SK-N-SH treated with all-trans-retinoic acid at 6 μM for 48 hours (cell line): ENCODE measurements around the gene STAB2.

Experiments
- ATAC-seq: fragments of 200-7000 bp; cut with Tn5 transposase; 3 replicates; pipeline ENCODE4 v1.9.1; 2020; ENCODE audit warnings: mild to moderate bottlenecking, moderate library complexity
- ARNTL ChIP-seq: fragments of 450-650 bp; formaldehyde crosslinking; IDR thresholded peaks from 2 replicates; pipeline ENCODE4 v1.5.0; 2020; ENCODE audit warnings: low read depth, mild to moderate bottlenecking, moderate library complexity, borderline replicate concordance
- BACH2 ChIP-seq: fragments of 250-450 bp; sonication (Bioruptor Pico); IDR thresholded peaks from 2 replicates; pipeline ENCODE4 v1.9.0; 2021; ENCODE audit warnings: mild to moderate bottlenecking, borderline replicate concordance
- CREB5 ChIP-seq: fragments of 250-450 bp; sonication (Bioruptor Pico); IDR thresholded peaks from 2 replicates; pipeline ENCODE4 v1.5.1; 2020; ENCODE audit warnings: low read depth, mild to moderate bottlenecking, moderate library complexity
- CSDC2 ChIP-seq: fragments of 250-450 bp; sonication (Bioruptor Pico); IDR thresholded peaks from 2 replicates; pipeline ENCODE4 v1.5.0; 2020; ENCODE audit warnings: mild to moderate bottlenecking, moderate library complexity
- CSRNP3 ChIP-seq: fragments of 250-450 bp; sonication (Bioruptor Pico); IDR thresholded peaks from 2 replicates; pipeline ENCODE4 v1.5.1; 2021; ENCODE audit warnings: mild to moderate bottlenecking, moderate library complexity
- ESRRG ChIP-seq: fragments of 250-450 bp; sonication (Bioruptor Pico); IDR thresholded peaks from 2 replicates; pipeline ENCODE4 v1.6.1; 2021; ENCODE audit warnings: mild to moderate bottlenecking
- GLIS3 ChIP-seq: fragments of 250-450 bp; sonication (Bioruptor Pico); IDR thresholded peaks from 2 replicates; pipeline ENCODE4 v1.5.0; 2020; ENCODE audit warnings: mild to moderate bottlenecking, moderate library complexity
- ISL1 ChIP-seq: fragments of 250-450 bp; sonication (Bioruptor Pico); IDR thresholded peaks from 2 replicates; pipeline ENCODE4 v2.1.2; 2022; ENCODE audit warnings: mild to moderate bottlenecking, moderate library complexity
- OSR1 ChIP-seq: fragments of 250-450 bp; sonication (Bioruptor Pico); IDR thresholded peaks from 2 replicates; pipeline ENCODE4 v1.8.0; 2022; ENCODE audit warnings: moderate library complexity, mild to moderate bottlenecking, inconsistent platforms
- POU6F1 ChIP-seq: fragments of 250-450 bp; sonication (Bioruptor Pico); IDR thresholded peaks from 2 replicates; pipeline ENCODE4 v1.8.0; 2021; ENCODE audit warnings: low read depth, mild to moderate bottlenecking, moderate library complexity, borderline replicate concordance
- PPARA ChIP-seq: fragments of 250-450 bp; sonication (Bioruptor Pico); IDR thresholded peaks from 2 replicates; pipeline ENCODE4 v1.5.0; 2020; ENCODE audit warnings: mild to moderate bottlenecking, borderline replicate concordance
- RARB ChIP-seq: fragments of 250-450 bp; sonication (Bioruptor Pico); IDR thresholded peaks from 2 replicates; pipeline ENCODE4 v1.8.0; 2021; ENCODE audit warnings: mild to moderate bottlenecking, moderate library complexity
- SNAI2 ChIP-seq: fragments of 250-450 bp; sonication (Bioruptor Pico); IDR thresholded peaks from 2 replicates; pipeline ENCODE4 v1.5.0; 2020; ENCODE audit warnings: mild to moderate bottlenecking, moderate library complexity
- TCF4 ChIP-seq: fragments of 250-450 bp; sonication (Bioruptor Pico); IDR thresholded peaks from 2 replicates; pipeline ENCODE4 v1.8.0; 2021; ENCODE audit warnings: mild to moderate bottlenecking, moderate library complexity, borderline replicate concordance
- TOX ChIP-seq: fragments of 250-450 bp; sonication (Bioruptor Pico); IDR thresholded peaks from 2 replicates; pipeline ENCODE4 v1.8.0; 2021; ENCODE audit warnings: mild to moderate bottlenecking, moderate library complexity, borderline replicate concordance
- ZC3H10 ChIP-seq: fragments of 250-450 bp; sonication (Bioruptor Pico); IDR thresholded peaks from 2 replicates; pipeline ENCODE4 v1.5.1; 2021; ENCODE audit warnings: mild to moderate bottlenecking, moderate library complexity
- ZFP3 ChIP-seq: fragments of 250-450 bp; sonication (Bioruptor Pico); IDR thresholded peaks from 2 replicates; pipeline ENCODE4 v1.5.0; 2020; ENCODE audit warnings: mild to moderate bottlenecking, moderate library complexity
- ZFP30 ChIP-seq: fragments of 450-650 bp; formaldehyde crosslinking; IDR thresholded peaks from 2 replicates; pipeline ENCODE4 v1.5.0; 2022; ENCODE audit warnings: mild to moderate bottlenecking, moderate library complexity
- ZNF565 ChIP-seq: fragments of 450-650 bp; formaldehyde crosslinking; conservative IDR thresholded peaks from 2 replicates; pipeline ENCODE4 v1.5.0; 2020; ENCODE audit warnings: low read depth, mild to moderate bottlenecking, moderate library complexity
- ZNF70 ChIP-seq: fragments of 450-650 bp; formaldehyde crosslinking; IDR thresholded peaks from 2 replicates; pipeline ENCODE4 v1.5.0; 2020; ENCODE audit warnings: mild to moderate bottlenecking, moderate library complexity
- ZNF8 ChIP-seq: fragments of 450-650 bp; formaldehyde crosslinking; IDR thresholded peaks from 2 replicates; pipeline ENCODE4 v1.5.0; 2020; ENCODE audit warnings: mild to moderate bottlenecking, moderate library complexity
- TF ChIP-seq, protein P1 (sequence below): fragments of 250-450 bp; sonication (Bioruptor Pico); IDR thresholded peaks from 2 replicates; pipeline ENCODE4 v1.8.0; 2020; ENCODE audit warnings: mild to moderate bottlenecking, moderate library complexity, borderline replicate concordance
- TF ChIP-seq, protein P2 (sequence below): fragments of 250-450 bp; sonication (Bioruptor Pico); IDR thresholded peaks from 2 replicates; pipeline ENCODE4 v1.5.0; 2020; ENCODE audit warnings: mild to moderate bottlenecking, moderate library complexity

The STAB2 gene

DNA sequence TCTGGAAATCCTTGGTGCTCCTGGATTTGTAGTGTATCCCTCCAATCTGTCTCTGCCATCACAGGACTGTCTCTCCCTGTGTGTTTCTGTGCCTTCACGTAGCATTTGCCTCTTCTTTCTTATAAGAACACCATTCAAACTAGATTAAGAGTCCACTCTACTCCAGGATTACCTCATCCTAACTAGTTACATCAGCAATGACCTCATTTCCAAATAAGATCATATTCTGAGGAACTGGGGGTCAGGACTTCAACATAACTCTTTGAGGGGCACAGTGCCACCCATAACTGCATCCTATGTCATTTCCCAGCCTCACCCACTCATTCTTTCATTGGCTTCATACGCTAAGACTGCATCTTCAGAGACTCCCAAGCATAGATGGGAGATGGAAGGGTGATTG is 147.8 kb downstream of the STAB2 start:
- TF ChIP-seq TCF4 (CRISPR knock-in tag) (no peak), OSR1 (CRISPR knock-in tag) (no peak), ZNF70 (CRISPR knock-in tag) (no peak), ESRRG (CRISPR knock-in tag) (no peak), GLIS3 (no peak), POU6F1 (CRISPR knock-in tag) (no peak), CSDC2 (CRISPR knock-in tag) (no peak), CREB5 (CRISPR knock-in tag) (no peak), ZFP3 (CRISPR knock-in tag) (no peak), ARNTL (CRISPR knock-in tag) (no peak), ZC3H10 (no peak), PPARA (CRISPR knock-in tag) (no peak), ZNF565 (no peak)
- TF ChIP-seq, protein P1, sequence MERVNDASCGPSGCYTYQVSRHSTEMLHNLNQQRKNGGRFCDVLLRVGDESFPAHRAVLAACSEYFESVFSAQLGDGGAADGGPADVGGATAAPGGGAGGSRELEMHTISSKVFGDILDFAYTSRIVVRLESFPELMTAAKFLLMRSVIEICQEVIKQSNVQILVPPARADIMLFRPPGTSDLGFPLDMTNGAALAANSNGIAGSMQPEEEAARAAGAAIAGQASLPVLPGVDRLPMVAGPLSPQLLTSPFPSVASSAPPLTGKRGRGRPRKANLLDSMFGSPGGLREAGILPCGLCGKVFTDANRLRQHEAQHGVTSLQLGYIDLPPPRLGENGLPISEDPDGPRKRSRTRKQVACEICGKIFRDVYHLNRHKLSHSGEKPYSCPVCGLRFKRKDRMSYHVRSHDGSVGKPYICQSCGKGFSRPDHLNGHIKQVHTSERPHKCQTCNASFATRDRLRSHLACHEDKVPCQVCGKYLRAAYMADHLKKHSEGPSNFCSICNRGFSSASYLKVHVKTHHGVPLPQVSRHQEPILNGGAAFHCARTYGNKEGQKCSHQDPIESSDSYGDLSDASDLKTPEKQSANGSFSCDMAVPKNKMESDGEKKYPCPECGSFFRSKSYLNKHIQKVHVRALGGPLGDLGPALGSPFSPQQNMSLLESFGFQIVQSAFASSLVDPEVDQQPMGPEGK (CRISPR knock-in tag), result no peak
- no peak for ATAC-seq

DNA sequence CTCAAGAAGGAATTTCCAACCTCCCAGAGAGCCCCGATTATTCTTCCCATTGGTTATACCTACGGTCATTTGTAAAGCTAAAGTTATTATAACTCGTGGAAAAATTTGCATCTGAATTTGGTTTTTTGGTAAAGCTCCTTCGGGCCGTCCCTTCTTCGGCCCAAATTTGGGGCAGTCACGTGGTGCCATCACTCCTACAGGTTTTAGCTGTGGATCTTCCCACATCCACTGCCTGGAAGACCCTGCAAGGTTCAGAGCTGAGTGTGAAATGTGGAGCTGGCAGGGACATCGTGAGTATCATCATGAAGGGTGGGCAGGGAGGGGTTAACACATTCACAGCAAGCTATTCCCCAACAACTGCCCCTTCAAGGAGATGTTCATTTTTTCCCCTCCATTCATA is 148.2 kb downstream of the STAB2 start:
- no peak for ATAC-seq
- TF ChIP-seq ISL1 (CRISPR knock-in tag) (no peak), BACH2 (no peak), ZFP3 (CRISPR knock-in tag) (no peak), GLIS3 (no peak), TOX (CRISPR knock-in tag) (no peak), ZFP30 (CRISPR knock-in tag) (no peak), CSRNP3 (CRISPR knock-in tag) (no peak), SNAI2 (CRISPR knock-in tag) (no peak), ZNF70 (CRISPR knock-in tag) (no peak), TCF4 (CRISPR knock-in tag) (no peak), PPARA (CRISPR knock-in tag) (no peak), RARB (no peak), CREB5 (CRISPR knock-in tag) (no peak), ZNF8 (CRISPR knock-in tag) (no peak)
- TF ChIP-seq, protein P2, sequence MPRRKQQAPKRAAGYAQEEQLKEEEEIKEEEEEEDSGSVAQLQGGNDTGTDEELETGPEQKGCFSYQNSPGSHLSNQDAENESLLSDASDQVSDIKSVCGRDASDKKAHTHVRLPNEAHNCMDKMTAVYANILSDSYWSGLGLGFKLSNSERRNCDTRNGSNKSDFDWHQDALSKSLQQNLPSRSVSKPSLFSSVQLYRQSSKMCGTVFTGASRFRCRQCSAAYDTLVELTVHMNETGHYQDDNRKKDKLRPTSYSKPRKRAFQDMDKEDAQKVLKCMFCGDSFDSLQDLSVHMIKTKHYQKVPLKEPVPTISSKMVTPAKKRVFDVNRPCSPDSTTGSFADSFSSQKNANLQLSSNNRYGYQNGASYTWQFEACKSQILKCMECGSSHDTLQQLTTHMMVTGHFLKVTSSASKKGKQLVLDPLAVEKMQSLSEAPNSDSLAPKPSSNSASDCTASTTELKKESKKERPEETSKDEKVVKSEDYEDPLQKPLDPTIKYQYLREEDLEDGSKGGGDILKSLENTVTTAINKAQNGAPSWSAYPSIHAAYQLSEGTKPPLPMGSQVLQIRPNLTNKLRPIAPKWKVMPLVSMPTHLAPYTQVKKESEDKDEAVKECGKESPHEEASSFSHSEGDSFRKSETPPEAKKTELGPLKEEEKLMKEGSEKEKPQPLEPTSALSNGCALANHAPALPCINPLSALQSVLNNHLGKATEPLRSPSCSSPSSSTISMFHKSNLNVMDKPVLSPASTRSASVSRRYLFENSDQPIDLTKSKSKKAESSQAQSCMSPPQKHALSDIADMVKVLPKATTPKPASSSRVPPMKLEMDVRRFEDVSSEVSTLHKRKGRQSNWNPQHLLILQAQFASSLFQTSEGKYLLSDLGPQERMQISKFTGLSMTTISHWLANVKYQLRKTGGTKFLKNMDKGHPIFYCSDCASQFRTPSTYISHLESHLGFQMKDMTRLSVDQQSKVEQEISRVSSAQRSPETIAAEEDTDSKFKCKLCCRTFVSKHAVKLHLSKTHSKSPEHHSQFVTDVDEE (CRISPR knock-in tag), result no peak
- TF ChIP-seq, protein P1 (CRISPR knock-in tag), result no peak
